Loucy (cell line): ENCODE results near the gene CDK7.

Experiments used
- EZH2phosphoT487 ChIP-seq: fragments of 200-600 bp; IDR thresholded peaks from 2 replicates; pipeline ENCODE4 v1.6.1; 2018; ENCODE audit warnings: antibody characterized with exemption, mild to moderate bottlenecking, moderate library complexity, borderline replicate concordance
- TF ChIP-seq, protein P1 (sequence below): fragments of 200-600 bp; sonication (generic); conservative IDR thresholded peaks from 2 replicates; pipeline ENCODE4 v1.5.1; 2014; ENCODE audit warnings: mild to moderate bottlenecking, antibody characterized with exemption, low read length

DNA sequence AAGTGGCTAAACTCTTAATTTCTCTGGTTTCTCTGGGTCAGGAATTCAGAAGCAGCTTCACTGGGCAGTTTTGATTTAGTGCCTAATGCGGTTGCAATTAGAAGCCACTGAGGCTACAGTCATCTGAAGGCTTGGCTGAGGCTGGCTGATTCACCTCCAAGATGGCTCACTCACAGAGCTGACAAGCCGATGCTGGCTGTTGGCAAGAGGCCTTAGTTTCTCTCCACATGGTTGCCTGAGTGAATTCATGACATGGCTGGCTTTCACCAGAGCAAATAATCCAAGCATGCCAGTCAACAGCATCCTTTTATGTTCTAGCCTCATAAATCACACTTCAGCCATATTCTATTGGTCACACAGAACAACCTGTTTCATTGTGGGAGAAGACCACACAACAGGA, 2.8 kb upstream of the CDK7 start:
- TF ChIP-seq, protein P1, sequence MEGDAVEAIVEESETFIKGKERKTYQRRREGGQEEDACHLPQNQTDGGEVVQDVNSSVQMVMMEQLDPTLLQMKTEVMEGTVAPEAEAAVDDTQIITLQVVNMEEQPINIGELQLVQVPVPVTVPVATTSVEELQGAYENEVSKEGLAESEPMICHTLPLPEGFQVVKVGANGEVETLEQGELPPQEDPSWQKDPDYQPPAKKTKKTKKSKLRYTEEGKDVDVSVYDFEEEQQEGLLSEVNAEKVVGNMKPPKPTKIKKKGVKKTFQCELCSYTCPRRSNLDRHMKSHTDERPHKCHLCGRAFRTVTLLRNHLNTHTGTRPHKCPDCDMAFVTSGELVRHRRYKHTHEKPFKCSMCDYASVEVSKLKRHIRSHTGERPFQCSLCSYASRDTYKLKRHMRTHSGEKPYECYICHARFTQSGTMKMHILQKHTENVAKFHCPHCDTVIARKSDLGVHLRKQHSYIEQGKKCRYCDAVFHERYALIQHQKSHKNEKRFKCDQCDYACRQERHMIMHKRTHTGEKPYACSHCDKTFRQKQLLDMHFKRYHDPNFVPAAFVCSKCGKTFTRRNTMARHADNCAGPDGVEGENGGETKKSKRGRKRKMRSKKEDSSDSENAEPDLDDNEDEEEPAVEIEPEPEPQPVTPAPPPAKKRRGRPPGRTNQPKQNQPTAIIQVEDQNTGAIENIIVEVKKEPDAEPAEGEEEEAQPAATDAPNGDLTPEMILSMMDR: no peak
- TF ChIP-seq EZH2phosphoT487: no peak
